Measurements from ENCODE around the gene HOXA10.

Gene HOXA10

DNA sequence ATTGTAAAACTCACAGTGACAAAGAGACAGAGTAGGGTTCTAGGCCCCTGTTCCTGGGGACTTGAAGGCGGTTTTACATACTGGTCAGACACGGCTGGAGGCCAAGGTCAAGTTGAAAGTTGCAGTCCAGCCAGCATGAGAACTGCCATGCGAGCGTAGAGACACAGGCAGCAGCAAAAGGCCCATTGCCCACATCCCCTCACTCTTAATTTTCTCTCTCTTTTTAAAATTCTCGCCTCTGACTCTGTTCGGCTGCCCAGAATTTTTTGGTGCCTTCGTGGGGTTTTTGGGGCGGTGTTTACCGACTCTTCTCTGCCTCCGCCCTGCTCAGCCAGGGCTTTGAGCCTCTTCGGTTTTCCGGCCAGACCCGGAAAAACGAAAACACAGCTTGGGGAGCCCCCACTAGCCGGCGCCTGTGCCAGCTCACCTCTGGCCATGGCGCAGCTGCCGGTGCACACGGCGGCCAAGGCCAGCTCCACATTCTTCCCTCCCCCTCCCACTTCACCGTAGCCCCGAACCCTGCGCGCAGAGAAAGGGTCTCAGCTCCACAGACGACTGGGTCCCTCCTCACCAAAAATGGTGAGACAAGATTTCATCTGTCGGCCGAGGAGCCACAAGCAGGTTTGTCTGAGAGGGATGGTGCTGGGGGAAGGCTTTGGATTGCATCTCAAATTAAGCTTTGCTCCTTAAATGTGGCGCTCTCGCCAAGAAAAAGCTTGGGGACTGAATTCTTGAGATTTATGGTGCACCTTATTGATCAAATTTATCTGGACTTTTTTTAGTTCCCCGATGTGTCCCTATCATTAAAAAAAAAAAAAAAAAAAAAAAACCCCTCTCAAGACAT is 28.1 kb upstream of the HOXA10 start:
- Histone ChIP-seq H3K27me3 (peaks cover 99% of the 10 kb centered on the region), H3K36me3 (no peaks in the 10 kb centered on the region), H3K4me1 (no peaks in the 10 kb centered on the region), H3K4me3 (ENCODE audit: low read depth, low read length) (no peak overlapping the region), H3K9me3 (no peaks in the 10 kb centered on the region)
- TF ChIP-seq, protein P1, sequence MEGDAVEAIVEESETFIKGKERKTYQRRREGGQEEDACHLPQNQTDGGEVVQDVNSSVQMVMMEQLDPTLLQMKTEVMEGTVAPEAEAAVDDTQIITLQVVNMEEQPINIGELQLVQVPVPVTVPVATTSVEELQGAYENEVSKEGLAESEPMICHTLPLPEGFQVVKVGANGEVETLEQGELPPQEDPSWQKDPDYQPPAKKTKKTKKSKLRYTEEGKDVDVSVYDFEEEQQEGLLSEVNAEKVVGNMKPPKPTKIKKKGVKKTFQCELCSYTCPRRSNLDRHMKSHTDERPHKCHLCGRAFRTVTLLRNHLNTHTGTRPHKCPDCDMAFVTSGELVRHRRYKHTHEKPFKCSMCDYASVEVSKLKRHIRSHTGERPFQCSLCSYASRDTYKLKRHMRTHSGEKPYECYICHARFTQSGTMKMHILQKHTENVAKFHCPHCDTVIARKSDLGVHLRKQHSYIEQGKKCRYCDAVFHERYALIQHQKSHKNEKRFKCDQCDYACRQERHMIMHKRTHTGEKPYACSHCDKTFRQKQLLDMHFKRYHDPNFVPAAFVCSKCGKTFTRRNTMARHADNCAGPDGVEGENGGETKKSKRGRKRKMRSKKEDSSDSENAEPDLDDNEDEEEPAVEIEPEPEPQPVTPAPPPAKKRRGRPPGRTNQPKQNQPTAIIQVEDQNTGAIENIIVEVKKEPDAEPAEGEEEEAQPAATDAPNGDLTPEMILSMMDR (IDR thresholded peaks at IDR 0.05; ENCODE audit: low read depth, low read length), result no peak
- no peak for DNase-seq

DNA sequence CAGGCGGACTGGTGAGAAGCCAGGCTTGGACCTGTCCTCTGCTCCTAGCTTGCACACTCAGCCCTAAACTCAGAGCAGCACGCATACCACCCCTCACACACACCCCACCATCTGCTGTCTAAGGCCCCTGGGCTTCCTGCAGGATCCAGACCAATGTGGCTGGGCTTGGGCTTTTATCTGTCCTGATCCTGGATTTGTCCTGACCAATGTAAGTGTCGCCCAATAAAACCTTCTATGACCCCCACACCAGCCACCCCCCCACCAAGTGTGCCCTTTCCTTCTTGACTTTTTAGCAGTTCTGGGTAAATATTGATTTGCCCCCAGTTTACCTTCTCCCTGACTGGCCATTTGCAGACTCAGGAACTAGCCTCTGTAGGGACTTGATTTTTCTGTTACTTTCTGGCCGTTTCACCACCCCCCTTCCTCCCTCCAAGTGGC is 27.5 kb upstream of the HOXA10 start:
- no peak overlapping the region for H3K4me3 ChIP-seq (ENCODE audit: low read depth, low read length)
- peaks cover 99% of the 10 kb centered on the region for H3K27me3 ChIP-seq
- no peaks in the 10 kb centered on the region for H3K36me3 ChIP-seq
- no peaks in the 10 kb centered on the region for H3K9me3 ChIP-seq
- TF ChIP-seq, protein P1 (IDR thresholded peaks at IDR 0.05; ENCODE audit: low read depth, low read length), result no peak
- DNase-seq, result no peak
- H3K4me1 ChIP-seq, result no peaks in the 10 kb centered on the region

DNA sequence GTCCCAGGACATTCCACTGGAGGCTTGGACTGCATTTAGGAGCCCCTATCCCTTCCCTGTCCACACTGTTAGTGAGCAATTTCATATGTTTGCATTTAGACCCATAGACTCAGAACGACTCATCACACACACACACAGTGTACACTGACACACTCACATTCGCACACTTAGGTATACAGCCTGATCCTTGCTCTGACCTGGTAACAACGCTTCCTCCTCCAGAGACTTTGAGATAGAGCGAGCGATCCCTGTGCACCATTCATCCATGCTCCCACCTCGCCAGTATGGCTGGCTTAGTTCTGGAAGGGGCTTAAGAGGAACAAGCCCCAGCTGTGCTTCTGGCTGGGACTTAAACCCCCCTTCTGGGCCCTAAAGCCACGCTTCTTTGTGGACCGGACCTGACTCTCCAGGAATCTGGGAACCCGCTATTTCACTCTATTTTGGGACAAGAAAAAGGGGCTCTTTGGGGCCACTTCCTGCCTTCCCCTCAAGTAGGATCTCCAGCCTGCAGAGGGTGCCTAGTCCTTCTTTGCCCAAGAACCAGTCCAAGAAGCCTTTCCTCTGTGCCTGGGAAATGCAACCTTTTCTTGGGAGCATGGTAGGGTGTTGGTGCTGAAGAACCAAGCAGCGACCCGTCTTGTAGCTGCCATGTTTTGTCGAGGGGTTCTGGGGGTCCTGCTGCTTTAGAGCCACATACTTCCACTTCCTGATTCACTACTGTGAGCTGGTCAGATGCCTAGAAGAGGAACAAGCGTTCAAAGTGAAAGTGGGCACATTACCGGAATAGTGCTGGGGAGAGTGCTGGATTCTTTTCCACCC is 26.9 kb upstream of the HOXA10 start:
- H3K4me3 ChIP-seq (ENCODE audit: low read depth, low read length), result no peak overlapping the region; the same call in 1 of the 2 replicates
- DNase-seq, result no peak

DNA sequence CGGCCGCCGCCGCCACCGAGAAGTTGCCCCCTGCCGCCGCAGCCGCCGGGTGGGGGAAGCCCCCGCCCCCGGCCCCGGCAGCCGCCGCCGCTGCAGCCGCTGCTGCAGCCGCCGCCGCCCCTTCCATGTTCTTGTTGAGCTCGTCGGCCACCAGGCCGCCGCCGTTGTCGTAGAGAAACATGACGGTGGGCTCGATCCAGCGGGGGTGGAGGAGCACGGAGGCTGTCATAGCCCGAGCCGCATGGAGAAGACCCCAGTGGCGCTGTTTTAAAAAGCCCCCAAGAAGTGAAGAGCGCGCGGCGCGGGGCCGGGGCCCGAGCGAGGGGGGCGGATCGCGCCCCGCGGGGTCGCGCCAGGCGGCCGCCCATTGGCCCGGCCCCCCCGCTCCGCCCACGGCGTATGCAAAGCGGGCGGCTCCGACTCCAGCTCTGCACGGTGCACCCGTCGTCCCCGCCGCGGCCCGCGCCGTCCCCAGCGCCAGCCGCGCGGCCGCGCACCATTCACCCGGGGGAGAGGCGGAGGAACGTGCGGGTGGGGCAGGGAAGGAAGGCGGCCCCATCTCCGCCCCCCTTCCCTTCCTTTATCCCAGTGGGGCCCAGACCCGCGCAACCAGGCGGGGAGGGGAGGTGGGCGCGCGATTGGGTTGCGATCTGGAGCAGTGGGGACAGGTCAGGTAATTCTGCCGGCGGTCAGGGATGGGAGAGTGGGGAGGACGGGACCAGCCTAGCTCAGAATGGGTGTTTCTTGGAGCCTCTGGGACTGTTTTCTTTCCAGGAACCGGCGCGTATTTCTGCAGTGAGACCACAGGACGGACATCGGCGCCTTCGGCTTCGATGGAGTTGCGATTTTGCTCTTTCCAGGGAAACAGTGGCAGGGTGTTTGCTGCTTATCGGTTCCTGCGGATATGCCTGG is 26.0 kb upstream of the HOXA10 start, which contains the start of gene HOXA13:
TSS of gene HOXA13 (minus strand) at position 243 of the 912 bp plus-strand sequence. CDS start at position 229, 14 bp downstream.
- TF ChIP-seq, protein P1 (IDR thresholded peaks at IDR 0.05; ENCODE audit: low read depth, low read length), result no peak
- Histone ChIP-seq H3K27me3 (peaks cover 99% of the 10 kb centered on the region), H3K4me3 (ENCODE audit: low read depth, low read length) (peak within 1 kb of the TSS; percentile 52), H3K9me3 (no peaks in the 10 kb centered on the region), H3K36me3 (no peaks in the 10 kb centered on the region), H3K4me1 (no peaks in the 10 kb centered on the region)
- peak; percentile 83 for DNase-seq

More for the DNA sequence above, 26.9 kb upstream of the HOXA10 start:
- peaks cover 99% of the 10 kb centered on the region for H3K27me3 ChIP-seq
- no peaks in the 10 kb centered on the region for H3K4me1 ChIP-seq
- no peaks in the 10 kb centered on the region for H3K9me3 ChIP-seq
- H3K36me3 ChIP-seq, result no peaks in the 10 kb centered on the region
- TF ChIP-seq, protein P1 (IDR thresholded peaks at IDR 0.05; ENCODE audit: low read depth, low read length), result no peak

DNA sequence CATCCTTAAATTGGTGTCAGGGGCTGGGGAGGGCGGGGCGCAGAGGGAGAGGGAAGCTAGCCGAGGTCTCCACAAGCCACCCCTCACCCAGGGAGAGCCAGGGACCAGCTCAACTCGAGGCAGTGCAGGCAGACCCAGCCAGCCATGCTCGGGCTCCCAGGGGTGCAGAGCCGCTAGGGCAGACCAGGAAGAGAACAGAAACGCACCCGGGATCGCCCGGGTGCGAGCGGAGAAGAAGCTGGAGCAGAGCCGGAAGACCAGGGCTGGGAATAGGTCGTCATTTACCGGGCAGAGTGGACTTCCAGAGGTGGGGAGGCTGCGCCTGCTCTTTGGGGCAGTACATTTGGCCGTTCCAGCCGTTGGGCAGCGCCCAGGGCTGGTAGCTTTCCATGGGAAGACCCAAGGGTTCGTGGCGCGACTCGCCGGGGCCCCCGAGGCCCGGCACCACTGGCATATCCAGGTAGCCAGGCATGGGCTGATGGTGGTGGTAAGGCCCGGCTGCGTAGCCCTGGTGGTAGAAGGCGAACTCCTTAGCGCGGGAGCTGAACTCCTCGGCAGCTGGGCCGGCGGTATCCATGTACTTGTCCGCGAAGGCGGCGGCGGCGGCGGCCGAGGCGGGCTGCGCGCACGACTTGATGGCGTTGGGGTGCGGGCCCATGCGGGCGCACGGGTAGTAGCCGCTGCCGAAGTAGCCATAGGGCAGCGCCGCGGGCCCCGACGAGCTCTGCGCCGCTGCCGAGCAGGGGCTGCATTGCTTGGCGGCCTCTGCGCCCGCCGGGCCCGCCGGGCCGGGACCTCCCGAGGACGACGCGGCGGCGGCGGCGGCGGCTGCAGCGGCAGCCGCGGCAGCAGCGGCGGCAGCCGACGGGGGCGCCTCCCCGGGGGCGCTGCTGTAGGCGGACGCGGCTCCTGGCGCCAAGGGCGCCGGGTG is 25.0 kb upstream of the HOXA10 start:
- no peak for DNase-seq
- TF ChIP-seq, protein P1 (IDR thresholded peaks at IDR 0.05; ENCODE audit: low read depth, low read length), result no peak
- H3K4me3 ChIP-seq (ENCODE audit: low read depth, low read length), result peak overlapping the region; percentile 20

More for the DNA sequence above, 25.0 kb upstream of the HOXA10 start:
- Histone ChIP-seq H3K9me3 (no peaks in the 10 kb centered on the region), H3K4me1 (no peaks in the 10 kb centered on the region), H3K36me3 (no peaks in the 10 kb centered on the region), H3K27me3 (peaks cover 99% of the 10 kb centered on the region)
